Lung microvascular endothelial cell (primary cell): ENCODE measurements around the gene BARX2. TPM values are rescaled to one million over a fixed set of nuclear protein-coding genes. Genes with fewer than 3 reads are reported as not detected.

Experiments used
- DNase-seq, 2 donors: peaks; one replicate each; pipeline versions ENCODE4 v3.0.0 to v3.0.0-alpha.2; 2010; ENCODE audit warnings: low read depth in 2 of 2
- total RNA-seq: library from RNA; depleted of rRNA; stranded (reverse); fragments of >200 nt; gene quantifications from 2 replicates; pipeline ENCODE4 v1.2.1, GENCODE V29; 2014

BARX2 gene
- total RNA-seq, 1 donor from 2014 or later: not detected

DNA sequence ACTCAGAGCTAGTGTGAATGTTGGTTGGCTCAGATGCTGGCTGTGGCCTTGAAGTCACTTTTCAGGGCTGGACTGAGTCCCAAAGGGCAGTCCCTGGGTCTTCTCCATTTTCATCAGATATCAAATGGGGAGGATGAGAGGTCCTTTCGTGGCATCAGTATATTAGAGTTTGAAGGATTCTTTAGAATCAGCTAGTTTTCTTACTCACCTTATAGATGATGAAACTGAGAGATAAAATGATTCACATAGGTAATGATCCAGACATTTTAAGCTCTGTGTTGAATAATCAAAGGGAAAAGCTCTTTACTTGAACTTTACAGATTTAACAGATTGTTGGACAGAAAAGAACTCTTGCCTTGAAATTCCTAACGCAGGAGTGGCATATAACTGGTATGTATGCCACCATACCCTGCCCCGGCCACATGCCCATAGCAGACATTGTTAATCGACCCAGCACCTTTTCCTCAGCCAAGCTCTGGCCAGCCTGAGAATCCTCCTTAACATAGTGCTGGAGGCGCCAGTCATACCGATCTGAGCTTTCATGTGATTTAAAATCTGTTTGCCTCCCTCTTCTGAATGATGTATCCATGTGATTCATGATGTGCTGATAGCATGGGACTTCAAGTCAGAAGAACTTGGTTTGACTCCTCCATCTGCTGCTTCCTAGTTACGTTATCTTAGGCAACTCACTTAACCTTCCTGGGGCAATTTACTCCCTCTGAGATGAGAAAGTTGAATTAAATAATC lies 60.0 kb downstream of the BARX2 start:
- no peak for DNase-seq

DNA sequence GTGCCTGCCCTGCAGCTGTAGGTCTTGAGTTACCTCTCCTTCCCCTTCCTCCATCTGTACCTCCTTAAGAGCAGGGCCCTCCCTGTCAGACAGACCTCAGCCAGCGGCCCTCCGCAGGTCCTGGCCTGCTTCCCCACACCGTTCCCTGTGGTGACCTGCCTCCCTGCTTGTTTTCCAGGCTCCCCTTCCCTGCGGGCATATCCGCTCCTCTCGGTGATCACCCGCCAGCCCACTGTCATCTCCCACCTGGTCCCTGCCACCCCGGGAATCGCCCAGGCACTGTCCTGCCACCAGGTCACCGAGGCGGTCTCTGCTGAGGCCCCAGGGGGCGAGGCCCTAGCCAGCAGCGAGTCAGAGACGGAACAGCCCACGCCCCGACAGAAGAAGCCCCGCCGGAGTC lies 60.9 kb downstream of the BARX2 start:
- DNase-seq: no peak

DNA sequence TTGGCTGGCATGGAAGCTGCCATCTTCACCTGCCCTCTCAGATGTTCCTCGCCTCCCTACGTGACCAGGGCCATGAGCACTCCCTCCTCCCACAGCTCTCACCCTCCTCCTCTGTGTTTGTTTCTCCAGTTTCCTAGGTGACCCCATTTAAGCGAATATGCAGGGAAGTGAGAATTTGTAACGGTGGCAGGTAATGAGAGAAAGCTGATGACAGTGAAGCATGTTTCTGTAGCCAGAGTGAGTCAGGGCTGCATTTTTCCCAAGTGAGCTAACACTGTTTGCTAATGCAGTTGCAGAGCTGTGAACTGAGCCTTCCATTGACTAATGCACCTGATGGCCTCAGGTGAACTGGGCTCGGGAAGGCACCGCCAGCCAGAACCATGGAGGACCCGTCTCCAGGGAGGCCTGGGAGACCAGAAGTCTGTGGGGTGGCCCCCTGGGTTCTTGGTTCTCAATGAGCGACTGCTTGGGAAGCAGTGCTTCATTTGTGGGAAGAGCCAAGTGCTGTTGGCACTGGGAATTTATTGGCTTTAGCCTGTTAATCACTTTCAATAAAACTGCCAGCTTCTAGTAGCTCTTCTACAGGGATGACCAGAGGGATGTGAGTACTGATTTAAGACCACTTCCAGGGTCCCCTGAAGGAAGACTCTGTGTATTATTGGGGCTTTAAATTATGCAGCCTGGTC lies 64.5 kb downstream of the BARX2 start:
- DNase-seq: no peak

DNA sequence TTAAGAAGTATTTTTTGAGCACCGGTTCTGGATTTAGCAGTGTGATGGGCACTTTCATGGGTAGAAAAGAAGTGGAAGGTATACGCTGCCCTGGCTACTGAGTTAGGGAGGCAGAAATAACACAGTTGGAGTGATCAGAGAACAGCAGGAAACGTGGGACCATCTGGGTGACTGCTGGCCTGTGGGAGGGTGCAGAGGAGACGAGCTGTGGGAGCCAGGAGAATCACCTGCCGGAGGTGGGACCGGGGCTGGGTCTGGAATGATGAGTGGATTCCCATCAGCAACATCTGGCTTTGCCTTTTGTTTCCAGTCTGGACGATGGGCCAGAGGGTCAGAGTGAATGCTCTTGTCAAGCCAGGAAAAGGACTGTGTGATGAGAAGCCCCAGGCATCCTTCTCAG lies 66.5 kb downstream of the BARX2 start:
- no peak for DNase-seq

DNA sequence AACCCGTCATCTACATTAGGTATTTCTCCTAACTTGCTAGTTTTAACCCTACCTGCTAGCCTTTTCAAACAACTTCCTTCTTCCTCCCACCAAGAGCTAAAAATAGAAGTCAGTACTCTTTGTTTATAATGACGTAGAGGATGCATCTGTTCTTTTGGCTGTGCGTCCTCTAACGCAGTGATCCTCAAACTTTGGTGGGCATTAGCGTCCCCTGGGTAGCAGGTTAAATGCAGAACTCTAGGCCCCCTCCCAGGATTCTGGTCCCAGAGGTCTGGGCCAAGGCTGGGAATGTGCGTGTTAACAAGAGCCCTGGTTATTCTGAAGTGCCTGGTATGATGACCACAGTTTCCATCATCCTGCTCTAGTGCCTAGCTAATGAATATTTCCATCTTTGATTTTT lies 67.6 kb downstream of the BARX2 start:
- DNase-seq: no peak

DNA sequence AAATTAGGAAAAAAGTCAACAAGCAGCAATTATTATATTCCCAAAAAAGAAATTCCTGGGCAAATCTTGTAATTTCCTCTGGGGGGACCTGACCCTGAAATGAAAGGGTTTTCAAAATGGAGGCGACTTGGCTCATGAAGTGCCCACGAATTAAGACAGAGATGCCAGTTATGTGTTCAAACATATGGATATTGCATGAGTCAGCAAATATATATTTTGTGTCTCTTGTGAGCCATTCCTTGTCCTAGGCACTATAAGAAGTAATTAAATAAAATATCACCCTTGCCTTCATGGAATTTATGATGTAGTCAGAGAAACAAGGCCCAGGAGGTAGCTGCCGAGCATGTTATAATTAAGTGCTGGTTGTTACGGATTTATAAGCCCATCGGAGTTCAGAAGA lies 68.6 kb downstream of the BARX2 start:
- no peak for DNase-seq

DNA sequence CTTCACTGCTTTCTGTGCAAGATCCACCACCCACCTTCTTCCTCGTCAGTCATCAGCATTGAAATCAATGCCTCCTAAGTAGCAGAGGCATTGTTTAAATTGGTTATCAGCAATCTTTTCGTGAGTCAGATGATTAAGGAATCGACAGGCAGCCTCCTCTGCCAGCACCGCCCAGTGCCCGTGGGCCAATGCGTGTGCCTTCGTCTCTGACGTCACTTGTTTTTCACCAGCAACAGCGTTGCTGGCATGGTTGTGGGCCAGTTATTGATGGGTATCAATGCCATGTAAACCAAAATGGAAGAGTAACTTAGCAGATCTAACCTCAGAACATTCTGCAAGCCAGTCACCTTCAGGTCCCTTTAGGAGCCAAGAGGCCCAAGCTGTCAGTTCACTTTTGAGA lies 69.6 kb downstream of the BARX2 start:
- DNase-seq: no peak

DNA sequence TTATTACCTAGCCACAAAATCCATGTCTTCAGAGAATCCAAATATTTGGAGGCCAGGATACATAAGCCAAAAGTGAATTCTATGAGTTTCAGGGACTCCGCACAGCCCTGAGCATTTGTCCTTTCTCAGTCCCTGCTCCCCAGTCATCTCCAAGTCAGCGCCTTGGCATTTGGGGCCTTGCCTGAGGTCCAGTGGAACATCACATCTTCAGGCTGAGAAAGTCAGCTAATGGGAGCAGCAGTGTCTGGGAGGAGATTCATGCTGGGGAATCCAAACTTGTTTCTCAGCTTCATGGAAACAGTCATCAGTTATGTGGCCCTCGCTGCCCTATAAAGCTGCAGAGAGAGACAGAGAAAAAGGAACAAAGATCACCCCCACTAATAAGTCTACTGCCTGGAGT lies 70.9 kb downstream of the BARX2 start:
- no peak for DNase-seq

DNA sequence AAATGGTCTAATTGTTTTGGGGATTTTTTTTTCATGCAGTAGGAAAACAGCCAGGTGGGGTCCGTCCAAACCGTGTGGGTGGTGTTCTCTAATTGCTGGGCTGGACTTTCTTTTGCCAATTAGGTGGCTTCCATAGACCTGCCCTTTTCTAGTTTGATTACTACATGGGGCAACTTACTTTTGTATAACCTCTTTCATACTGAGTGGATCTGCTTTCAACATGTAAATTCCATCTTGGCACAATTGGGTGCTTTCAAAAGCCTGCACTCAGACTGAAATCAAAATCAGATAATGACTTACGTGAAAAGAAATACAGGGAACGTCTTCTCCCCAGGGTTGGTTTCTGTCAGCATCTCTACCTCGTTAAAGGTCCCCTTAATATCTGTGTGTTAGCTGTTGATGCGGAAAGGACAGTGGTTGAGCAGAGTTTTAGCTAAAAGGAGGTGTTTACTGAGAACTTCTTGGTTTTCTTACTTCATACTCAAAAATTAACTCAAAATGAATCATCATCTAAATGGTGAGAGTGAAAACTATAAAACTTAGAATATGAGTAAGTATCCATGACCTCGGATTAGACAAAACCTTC lies 72.1 kb downstream of the BARX2 start:
- no peak for DNase-seq

DNA sequence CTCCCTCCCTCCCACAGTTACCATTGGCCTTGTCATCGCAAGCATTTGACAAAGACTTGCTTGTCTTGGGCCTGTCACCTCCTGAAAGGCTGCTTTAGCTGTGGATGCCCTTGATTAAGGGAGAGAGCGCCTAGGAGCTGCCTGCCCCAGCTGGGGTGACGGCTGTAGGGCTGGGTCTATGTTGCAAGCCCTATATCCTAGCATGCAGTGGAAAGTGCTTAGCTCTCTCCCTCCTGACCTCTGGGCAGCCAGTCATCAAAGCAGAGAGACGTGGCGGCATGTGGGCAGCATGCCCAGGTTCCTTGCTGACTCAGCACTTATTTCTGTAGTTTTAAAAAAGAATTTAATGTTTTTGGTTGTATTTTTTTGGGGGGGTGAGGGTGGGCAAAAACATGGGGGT lies 75.9 kb downstream of the BARX2 start:
- no peak for DNase-seq

DNA sequence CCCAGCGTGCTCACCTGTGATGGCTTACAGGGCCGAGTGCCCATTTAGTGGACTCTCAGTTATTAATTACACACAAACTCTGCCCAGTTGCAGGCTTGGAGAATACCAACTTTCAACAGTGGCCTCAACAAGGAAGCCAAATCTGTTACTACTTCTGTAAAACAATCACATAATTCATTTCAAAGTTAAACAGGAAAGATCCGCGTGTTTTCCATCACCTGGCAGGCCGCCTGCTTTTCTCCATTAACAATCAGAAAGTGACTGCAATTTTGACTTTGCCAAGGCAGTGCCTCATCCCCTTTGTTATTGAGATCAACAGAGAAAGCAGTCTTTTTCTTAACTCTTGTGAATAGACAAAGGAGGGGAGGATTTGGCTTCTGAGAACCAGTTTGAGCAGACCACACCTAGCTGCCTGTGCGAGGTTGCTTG lies 77.7 kb downstream of the BARX2 start:
- DNase-seq: no peak

DNA sequence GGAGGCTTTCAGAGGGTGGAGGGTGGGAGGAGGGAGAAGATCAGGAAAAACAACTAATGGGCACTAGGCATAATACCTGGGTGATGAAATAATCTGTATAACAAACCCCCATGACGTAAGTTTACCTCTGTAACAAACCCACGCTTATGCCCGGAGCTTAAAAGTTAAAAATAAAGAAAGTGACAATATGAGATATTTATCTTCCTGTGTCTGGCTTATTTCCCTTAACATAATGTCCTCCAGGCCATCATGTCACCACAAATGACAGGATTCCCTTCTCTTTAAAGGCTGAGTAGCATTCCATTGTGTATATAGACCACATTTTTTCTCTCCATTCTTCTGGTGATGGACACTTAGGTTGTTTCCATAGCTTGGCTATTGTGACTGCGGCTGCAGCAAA lies 79.5 kb downstream of the BARX2 start:
- no peak for DNase-seq

DNA sequence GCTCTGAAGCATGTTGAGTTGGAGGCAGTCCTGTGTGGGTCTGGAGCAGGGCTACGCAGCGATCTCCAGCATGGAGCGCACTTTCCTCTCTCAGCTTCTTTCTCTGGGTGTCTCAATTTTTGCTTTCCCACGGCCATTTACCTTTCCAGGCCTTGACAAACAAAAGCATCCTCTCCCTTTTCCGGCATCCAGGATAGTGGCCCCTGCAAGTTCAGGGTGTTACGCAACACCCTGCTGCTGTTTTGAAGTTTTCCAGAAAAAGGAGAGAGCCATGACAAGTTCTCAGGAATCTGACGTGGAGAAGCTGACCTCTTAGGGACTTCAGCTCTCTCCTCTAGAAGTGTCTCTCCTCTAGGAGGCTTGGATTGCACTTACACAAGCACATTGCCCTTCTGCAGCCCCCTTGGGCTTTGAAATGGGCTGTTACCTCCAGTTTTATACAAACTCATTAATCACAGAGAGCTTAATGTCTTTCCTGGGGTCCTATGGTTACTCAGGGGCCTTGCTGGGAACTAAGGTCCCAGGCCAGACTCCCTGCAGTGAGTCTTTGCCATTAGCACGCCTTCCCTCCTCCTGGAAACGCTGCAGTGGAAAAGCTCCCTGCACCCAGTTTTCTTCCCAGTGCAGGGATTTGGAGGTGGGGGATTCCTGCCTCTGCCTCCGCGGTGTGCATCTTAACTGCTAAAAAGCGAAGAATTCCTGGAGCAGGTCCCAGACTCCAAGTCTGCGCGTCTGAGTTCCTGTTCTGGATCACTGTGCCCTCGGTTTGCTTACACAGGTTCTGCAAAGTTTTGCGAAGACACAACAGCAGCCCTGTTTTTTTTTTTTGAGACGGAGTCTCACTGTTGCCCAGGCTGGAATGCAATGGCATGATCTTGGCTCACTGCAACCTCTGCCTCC lies 80.4 kb downstream of the BARX2 start:
- DNase-seq: no peak

DNA sequence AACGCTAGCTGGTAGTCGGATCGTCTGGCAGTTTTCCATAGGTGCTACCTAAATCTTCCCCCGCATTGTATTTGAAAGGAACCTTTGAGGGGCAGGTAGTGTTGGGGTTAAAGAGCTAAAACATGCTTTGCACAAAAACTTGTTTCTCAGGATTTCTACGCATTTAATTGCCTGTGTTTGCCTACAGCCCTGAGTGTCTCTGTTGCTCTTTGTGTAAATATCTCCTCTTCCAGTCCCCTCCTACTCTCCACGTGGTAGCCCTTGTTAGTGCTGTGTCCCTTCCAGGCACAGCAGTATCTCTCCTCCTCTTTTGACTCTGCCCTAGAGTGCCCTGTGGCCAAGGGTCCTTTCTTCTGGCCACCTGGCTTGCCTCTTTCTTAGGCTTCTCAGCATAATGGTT lies 81.7 kb downstream of the BARX2 start:
- no peak for DNase-seq

DNA sequence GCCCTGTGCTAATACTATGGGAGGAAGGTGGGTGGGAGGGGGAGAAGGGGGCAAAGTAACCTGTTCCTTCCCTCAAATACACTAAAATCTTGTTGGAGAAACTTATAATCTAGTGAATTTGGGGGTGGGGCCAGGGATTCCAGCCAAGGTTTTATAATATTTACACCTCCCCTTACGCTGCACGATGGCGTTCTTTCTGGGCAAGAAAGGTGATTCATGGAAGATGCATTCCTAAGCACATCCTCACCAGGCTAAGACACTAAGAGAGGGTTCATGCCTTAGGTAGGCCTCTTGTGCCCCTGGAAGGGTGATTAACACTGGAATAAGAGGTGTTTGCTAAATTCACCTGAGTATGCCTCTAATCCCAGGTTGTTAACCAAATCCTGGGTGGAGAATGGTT lies 82.6 kb downstream of the BARX2 start:
- no peak for DNase-seq

DNA sequence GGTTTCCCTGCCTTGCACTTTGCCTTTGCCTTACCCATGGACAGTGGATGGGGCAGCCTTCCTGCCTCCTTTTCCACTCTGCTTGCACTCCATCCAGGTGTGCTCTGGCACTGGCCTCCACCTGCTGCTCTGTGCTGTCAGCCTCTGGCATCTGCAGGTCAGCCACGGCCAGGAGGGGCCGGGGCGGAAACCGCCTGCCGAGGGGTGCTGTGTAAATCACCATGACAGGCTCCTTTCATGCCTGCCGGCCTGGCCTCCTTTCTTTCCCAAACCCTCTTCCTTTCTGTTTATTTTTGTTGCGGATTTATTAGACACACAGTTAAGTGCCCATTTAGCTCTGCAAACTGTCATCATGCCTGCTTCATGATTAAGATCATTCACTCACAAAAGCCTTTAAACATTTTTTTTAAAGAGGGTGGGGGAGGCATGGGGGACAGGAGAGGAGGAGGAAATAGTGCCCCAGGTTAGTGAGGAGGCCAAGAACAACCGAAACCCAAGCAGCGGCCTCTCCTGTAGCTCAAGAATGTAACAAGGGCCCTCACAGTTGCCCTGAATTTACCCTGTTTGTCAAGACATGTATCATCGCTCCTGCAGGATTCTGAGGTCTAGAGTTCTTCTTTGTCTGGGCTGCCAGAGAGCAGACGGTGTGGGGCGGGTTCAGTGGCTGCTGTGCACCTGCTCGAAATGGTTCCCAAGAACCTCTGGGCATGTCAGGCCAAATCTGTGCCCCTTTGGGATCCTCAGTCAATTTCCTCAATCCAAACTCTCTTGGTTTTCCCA lies 83.3 kb downstream of the BARX2 start:
- no peak for DNase-seq

DNA sequence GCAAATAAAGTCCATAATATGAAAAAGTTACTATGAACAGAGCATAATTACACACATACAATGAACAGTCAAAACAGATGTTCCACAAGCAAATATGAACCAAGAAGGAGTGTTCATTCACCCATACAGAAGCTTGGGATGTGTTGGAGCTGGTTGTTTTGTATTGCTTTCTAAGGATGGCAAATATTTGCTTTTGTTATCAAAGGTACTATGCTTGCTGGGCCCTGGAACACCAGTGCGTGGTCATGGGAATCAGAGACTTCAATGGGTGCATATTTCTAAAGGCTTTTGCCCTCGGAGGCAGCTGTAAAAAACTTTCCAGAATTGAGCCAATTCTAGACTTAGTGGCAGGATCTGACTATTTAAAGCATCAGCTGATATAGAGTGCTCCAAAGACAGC lies 85.1 kb downstream of the BARX2 start:
- DNase-seq: no peak

DNA sequence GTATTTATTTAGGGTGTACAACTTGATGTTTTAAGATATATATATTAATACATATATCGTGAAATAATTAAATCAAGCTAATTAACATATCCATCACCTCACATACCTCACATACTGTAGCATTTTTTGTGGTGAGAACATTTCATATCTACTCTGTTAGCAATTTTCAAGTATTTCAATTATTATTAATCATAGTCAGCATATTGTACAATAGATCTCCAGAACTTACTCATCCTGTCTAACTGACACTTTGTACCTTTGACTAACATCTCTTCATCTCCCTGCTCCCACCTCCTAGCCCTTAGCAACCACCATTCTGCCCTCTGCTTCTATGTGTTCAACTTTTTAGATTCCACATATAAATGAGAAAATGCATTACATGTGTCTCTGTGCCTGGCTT lies 108.4 kb downstream of the BARX2 start:
- DNase-seq: no peak

DNA sequence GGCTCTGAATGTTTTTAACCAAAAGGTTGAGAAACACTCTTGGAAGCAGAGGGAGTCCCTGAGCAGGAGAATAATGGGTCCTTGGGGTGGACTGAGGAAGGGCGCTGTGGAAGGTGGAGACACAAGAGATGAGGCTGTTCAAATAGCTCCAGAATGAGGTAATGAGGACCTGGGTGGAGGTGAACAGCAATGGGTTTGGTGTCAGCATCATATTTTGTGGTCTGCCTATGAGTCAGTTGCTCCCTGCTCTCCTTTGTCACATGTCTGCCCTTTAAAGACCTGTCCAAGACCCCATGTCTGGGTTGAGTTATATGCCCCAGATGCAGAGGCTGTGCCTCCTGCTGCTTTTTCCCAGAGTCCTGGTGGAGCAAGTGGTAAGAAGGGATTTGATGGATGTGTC lies 113.6 kb downstream of the BARX2 start:
- no peak for DNase-seq

DNA sequence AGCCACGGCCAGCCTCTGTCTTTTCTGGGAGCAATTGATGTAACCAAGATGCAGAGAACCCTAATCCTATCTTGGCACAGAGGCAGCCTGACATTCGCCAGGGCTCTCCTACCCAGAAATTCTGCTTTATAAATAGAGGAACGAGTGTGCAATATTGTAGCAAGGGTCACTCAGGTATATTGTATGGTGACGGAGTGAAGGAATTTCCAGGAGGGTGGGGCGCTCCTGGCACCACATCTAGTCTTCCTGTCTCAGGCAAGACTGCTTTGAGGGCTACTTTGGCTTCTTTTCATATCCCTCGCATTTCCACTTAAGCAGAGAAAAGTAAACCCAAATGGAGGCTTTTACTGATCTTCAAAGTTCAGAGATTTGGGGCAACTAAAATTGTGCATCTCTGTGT lies 114.4 kb downstream of the BARX2 start:
- no peak for DNase-seq

DNA sequence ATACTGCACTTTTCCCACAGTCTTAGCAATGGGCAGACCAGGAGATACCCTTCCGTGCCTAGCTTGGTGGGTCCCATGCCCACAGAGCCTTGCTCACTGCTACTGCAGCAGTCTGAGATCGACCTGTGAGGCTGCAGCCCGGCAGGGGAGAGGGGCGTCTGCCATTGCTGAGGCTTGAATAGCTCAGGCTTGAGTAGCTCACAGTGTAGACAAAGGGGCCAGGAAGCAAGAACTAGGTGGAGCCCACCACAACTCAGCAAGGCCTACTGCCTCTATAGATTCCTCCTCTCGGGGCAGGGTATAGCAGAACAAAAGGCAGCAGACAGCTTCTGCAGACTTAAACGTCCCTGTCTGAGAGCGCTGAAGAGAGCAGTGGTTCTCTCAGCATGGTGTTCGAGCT lies 118.1 kb downstream of the BARX2 start:
- DNase-seq: no peak
